GM10248 (cell line): Measurements from ENCODE around the gene SCAMP5.

Experiments
- CTCF ChIA-PET: fragments of 300-600 bp; sonication (Branson Sonifier 250); formaldehyde crosslinking; extraction: SDS; loops from one replicate; lab custom pipeline; 2021; ENCODE audit warnings: antibody characterized with exemption; lab: Yijun Ruan, JAX
- POLR2A ChIA-PET: fragments of 350-650 bp; sonication (Branson Sonifier 250); formaldehyde crosslinking; extraction: SDS; loops from one replicate; lab custom pipeline; 2020; ENCODE audit warnings: antibody characterized with exemption; lab: Yijun Ruan, JAX
- DNase-seq: peaks from one replicate; pipeline ENCODE4 v3.0.0; 2012; ENCODE audit errors: extremely low spot score
- CTCF ChIP-seq: IDR thresholded peaks from 2 replicates; pipeline ENCODE4 v1.5.1; 2012; ENCODE audit warnings: mild to moderate bottlenecking, low read depth; ENCODE audit errors: extremely low read depth, missing control alignments, control extremely low read depth

Gene SCAMP5

GRCh38 chr15:75023872-75024636 is 28.7 kb downstream of the SCAMP5 start:
- no peak for TF ChIP-seq CTCF
- POLR2A ChIA-PET, result interaction anchor here (1.0 to 1.3 kb wide), 4 partner anchors 13 to 184 kb away, joined by 3 to 7 read pairs (median 4); no protein-coding TSS in a partner anchor
- CTCF ChIA-PET, result interaction anchor here (1.3 to 10.7 kb wide), 5 partner anchors 13 to 182 kb away, joined by 3 to 167 read pairs (median 8); partner anchors contain the start of gene C15orf39
- no peak for DNase-seq

GRCh38 chr15:75025107-75025506 is 29.7 kb downstream of the SCAMP5 start:
- DNase-seq, result no peak
- ChIA-PET POLR2A (interaction anchor here (1.0 kb wide), 1 partner anchor 184 kb away, joined by 3 read pairs; no protein-coding TSS in a partner anchor), CTCF (interaction anchor here (0.7 to 10.7 kb wide), 7 partner anchors 12 to 275 kb away, joined by 3 to 167 read pairs (median 5); partner anchors contain the start of genes C15orf39 and SCAMP5)
- TF ChIP-seq CTCF, result no peak

GRCh38 chr15:75025548-75026260 is 30.3 kb downstream of the SCAMP5 start:
- CTCF ChIA-PET, result interaction anchor here (0.7 to 10.7 kb wide), 7 partner anchors 12 to 274 kb away, joined by 3 to 167 read pairs (median 5); partner anchors contain the start of genes C15orf39 and SCAMP5
- no peak for DNase-seq
- POLR2A ChIA-PET, result interaction anchor here (0.6 to 1.0 kb wide), 2 partner anchors 97 to 183 kb away, joined by 3 to 5 read pairs; no protein-coding TSS in a partner anchor
- no peak for TF ChIP-seq CTCF

- POLR2A ChIA-PET, result no interaction called here
- CTCF ChIA-PET, result interaction anchor here (1.0 to 10.7 kb wide), 6 partner anchors 8 to 247 kb away, joined by 3 to 167 read pairs (median 22); partner anchors contain the start of gene C15orf39
- DNase-seq, result no peak
- no peak for TF ChIP-seq CTCF
These were observed 32.2 kb downstream of the SCAMP5 start for GRCh38 chr15:75027551-75027950.

GRCh38 chr15:75028991-75029377 is 33.6 kb downstream of the SCAMP5 start:
- ChIA-PET POLR2A (interaction anchor here (0.6 kb wide), 1 partner anchor 14 kb away, joined by 3 read pairs; no protein-coding TSS in a partner anchor), CTCF (interaction anchor here (0.7 to 10.7 kb wide), 25 partner anchors 9 to 321 kb away, joined by 3 to 167 read pairs (median 4); partner anchors contain the start of gene C15orf39)
- no peak for TF ChIP-seq CTCF
- DNase-seq, result no peak
